Stimulated activated CD4-positive, alpha-beta T cell treated with anti-CD3 and anti-CD28 coated beads, TNF-alpha, amount 100 ng/mL, for 24 hours (primary cell): ENCODE data around the gene ABHD17C.

Source experiments
- DNase-seq, 3 experiments: peaks; one replicate each; pipeline ENCODE4 v3.0.0-alpha.2; 2020; ENCODE audit warnings: low read depth in 3 of 3

The ABHD17C gene

DNA sequence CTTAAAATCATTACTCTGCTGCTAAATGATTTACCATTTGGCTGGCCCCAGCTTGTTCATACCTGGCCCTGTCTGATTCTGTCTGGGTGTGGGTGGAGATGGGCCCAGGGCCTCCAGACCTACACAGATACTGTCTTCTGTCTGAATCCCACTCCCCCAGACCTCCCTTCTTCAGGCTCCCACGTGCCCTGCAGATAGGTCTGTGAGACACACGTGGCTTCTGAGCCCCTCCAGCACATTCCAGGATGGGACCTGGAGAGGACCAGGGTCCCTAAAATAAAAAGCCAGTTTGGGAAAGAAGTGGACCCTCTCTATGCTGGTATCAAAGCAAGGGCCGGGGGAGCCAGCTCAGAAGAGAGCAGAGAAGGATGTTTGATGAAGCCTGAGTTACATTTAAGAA is 69.4 kb downstream of the ABHD17C start:
- DNase-seq = no peak

DNA sequence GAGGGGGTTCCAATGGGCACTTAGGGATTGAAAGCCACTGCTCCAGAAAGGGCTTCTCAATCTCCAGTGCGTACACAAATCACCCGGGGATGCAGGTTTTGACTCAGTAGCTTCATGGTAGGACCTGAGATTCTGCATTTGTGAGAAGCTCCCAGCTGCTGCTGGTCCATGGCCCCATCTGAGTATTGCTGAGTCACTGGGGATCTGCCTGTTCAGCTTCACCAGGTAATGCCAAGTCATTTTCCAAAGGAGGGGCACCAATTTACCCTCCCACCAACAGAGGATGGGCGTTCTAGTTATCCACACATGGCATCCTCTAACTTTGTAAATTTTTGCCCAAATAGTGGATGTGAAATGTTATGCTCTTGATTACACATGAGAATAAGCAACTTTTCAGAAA is 71.2 kb downstream of the ABHD17C start:
- no peak for DNase-seq

DNA sequence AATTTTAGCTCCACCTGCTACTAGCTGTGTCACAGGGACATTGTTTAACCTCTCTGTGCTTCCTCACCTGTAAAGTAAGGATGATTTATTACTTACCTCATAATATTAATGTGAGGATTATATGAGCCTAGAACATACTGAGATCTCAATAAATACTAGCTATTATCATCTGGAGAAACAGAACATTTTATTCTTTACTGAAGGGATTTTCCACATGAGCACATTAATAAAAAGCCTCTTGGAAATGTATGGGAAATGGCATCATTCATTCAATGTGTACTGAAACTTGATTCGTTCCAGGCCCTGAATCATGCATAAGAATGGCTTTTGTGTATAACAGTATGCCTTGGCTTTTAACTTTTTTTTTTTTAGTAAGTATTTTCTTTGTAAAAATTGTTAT is 73.0 kb downstream of the ABHD17C start:
- no peak for DNase-seq

DNA sequence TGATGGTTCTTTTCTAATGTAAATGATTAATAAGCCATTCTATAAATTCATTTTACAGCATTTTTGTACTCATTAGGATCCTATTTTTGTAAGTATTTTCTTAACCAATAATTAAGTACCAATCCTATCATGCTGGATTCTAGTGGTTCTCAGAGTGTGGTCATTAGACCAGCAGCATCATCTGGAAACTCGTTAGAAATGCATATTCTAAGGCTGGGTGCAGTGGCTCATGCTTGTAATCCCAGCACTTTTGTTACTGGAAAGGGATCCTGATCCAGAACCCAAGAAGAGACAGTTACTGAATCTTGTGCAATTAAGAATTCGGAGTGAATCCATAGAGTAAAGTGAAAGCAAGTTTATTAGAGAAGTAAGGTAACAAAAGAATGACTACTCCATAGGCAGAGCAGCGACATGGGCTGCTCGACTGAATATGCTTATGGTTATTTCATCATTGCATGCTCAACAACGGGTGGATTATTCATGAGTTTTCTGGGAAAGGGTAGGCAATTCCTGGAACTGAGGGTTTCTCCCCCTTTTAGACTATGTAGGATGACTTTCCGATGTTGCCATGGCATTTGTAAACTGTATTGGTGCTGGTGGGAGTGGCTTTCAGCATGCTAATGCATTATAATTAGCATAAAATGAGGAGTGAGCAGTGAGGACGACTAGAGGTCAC is 74.2 kb downstream of the ABHD17C start:
- no peak for DNase-seq

DNA sequence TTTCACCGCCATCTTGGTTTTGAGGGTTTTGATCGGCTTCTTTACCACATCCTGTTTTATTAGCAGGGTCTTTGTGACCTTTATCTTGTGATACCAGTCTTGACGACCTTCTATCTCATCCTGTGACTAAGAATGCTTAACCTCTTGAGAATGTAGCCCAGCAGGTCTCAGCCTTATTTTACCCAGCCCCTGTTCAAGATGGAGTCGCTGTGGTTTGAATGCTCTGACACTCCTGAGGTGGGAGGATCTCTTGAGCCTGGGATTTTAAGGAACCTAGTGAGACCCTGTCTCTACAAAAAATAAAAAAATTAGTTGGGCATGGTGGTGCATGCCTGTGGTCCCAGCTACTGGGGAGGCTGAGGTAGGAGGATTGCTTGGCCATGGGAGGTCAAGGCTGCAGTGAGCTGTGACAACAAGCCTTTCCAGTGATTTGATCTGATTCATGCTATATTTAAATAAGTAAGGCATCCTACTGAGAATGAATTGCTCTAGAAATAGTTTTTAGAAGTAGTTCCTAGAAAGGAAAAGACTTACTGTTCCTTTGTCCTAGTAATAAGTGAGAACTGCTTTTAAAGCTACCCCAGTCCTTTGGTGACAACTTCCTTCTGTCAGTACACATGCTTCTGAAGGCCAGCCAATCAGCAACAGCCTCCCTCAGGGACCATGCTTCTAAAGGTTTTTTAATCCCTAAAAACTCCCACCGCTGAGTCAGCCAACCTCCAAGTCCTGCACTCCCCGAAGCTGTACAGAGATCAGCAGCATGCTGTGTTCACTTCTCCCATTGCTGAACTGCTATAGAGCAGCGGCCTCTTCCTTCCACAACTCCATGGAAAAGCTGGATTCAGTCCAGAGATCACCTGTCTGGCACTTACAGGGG is 75.0 kb downstream of the ABHD17C start:
- DNase-seq = no peak

DNA sequence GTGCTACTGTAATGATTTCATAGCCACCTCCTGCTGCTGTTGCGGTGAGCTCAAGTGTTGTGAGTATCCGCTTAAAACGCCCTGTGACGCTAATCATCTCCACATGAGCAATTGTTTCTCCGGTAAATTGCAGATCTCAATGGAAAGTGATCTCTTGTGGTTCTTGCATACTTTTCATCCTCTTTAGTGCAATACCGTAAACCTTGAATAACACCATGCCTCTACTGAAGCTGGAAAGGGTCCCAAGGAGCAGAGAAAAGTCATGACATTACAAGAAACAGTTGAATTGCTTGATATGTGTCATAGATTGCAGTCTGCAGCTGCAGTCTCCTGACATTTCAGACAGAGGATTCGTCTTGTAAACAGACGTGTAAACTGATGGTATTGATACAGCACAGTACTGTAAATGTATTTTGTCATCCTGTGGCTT is 78.0 kb downstream of the ABHD17C start:
- DNase-seq = no peak

DNA sequence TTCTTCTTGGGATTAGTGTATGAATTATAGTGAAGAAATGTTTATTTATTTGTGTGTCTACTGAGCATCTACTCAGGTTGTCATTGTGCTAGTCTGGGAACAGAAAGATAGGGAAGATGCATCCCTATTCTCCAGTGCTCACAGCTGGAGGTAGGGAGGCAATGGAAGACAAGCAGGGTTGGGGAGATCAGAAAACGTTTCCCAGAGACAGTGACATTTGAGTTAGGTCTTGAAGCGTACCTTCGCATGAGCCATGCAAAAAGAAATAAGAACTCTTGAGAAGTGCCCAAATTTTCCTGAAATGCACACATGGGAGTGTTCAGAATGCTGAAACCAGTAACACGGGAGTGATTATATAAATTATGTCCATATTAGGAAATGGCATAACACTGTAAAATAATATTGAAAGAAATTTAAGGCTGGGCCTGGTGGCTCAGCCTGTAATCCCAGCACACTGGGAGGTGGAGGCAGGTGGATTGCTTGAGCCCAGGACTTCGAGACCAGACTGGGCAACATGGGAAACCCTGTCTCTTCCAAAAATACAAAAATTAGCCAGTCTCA is 78.8 kb downstream of the ABHD17C start:
- no peak for DNase-seq

DNA sequence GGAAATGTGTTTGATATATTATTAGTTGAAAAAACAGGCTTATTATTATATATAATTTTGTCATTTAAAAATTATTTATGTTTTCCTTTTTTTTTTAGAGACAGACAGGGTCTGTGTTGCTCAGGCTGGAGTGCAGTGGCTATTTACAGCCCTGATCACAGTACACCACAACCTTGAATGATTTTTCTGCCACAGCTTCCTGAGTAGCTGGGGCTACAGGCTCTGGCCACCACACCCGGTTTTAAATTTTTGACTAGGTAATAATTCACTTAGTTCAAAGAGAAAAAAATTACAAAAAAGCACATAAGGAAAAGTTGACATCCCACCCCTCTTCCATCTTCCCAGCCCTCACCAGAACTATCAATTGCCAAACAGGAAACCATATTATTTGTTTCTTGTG is 79.4 kb downstream of the ABHD17C start:
- DNase-seq = no peak

DNA sequence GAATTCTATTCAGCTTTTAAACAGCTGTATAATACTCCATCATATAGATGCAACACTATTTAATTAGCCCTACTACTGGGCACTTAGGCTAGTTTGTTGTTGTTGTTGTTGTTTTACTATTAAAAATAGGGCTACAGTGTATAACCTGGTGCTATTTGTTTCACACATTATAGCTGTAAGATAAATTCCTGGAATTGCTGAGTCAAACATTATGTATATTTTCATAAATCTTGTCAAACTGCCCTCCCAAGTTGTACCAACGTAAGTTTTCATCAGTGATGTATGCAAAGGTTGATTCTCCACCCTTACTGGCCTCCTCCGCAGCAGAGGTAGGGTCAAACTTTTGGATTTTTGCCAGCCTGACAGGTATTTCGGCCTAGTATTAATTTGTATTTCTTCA is 80.2 kb downstream of the ABHD17C start:
- no peak for DNase-seq

DNA sequence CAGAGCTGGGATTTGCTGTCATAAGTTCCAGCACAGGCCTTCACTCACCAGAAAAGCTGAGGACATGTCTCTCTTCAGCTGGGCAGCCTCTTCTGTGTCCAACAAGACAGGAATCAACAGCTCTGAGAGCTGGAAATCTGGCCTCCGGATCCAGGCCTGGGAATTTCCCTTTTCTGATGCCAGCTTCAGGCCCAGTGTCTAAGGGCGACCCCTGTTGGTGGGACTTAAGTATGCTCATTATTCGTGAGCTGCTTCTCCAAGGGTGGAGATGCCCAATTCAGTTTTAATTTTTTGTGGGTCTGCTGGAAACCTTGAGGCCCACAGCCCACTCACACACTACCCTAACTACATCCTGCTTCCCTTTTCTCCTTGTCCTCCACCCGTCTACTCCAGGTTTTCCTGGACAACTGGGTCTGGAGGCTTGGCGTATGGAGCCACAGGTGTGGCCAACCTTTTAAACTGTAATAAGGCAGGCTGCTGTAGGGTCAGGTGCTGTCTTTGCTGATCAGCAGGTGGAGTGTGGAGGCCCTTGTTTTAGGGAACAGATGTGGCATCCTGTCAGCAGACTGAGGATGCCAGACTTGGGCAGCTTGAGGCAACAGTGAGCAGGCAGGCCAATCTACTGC is 81.4 kb downstream of the ABHD17C start:
- peak; percentile 40 to 58 (median 42) for DNase-seq

DNA sequence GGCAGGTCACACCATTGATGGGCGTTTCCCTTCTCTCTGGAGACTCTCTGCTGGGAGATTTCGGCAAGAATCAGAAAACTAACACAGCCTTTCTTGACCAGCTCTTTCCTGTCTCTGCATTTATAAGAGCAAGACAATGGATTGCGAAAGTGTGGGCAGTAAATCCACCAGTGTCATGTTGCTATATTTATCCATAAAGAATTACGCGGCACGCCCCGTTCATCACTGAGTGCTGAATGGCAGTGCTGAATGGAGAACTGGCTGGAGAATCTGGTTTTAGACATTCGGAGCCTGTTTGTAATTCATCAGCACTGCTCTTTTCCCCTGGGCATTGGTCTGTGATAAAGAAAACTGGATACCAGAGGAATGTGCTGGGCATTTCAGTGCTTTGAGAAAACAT is 82.0 kb downstream of the ABHD17C start:
- DNase-seq = no peak

DNA sequence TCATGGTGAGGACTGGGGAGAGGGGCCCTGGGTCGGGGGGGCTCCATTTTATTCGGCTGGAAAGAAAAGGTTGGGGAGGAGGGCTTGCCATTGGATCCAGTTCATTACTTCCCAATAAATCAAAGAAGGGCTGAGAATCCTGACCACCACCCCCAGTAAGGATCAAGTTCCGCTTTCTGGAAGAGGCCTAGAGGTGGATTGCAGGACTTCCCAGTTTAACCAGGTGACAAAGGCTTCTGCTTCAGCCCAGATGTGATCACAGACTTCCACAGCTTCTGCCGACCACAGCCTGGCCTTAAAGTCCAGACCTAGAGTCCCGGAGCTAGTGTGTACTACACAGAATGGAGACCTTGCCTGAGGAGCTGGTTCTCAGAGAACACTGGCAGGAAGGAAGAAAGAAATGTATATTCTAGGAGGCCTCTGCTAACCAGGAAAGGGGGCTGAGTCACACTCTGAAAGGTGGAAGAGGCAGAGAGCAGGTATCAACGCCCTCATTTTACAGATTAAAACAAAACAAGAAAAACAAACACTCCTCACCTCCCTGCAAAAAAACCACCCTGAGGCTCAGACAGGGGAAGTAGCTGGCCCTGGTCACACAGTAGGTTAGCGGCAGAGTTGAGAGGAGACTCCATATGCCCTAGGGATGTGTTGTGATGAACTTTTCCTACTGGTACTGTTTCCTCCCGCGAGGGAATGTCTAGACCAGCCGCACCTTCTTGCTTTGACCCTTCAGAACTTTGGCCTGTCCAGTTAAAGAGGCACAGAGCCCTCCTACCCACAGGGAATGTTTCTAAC is 82.9 kb downstream of the ABHD17C start:
- DNase-seq = no peak

DNA sequence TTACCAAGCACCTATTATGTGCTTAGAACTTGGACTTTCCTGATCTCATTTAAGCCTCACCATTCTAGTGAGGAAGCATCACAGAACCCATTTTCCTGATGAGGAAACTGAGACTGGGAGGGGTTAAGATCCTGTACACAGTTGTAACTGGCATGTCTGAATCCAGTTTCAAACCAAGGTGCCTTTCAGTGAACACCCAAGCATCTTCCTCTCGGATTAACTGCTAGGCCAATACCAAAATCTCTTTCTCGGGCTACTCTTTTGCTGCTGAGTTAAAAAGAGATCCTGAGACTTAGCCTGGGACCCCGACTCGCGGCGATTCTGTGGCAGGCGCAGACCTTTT is 83.5 kb downstream of the ABHD17C start:
- DNase-seq = no peak

DNA sequence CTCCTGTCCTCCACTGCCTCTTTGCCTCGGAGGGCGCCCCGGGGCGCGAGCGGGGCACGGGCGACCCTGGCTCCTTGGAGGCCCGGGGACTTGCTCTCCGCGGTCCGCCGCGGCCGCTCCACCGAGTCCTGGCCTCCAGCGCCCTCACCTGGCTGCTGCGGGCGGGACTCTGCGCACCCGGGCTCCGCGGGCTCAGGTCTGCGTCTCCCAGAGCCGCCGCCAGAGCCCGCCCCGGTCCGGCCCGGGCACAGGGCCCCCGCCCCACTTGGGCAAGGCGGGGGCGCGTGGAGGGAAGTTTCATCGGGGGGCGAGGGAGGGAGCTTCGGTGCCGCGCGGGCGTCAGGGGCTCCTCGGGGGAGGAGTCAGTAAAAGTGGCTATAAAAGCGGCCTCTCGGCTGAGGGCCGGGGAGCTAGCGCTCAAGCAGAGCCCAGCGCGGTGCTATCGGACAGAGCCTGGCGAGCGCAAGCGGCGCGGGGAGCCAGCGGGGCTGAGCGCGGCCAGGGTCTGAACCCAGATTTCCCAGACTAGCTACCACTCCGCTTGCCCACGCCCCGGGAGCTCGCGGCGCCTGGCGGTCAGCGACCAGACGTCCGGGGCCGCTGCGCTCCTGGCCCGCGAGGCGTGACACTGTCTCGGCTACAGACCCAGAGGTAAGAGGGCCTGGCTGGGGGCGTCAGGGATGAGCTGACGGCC is 84.0 kb downstream of the ABHD17C start, which contains the start of gene CEMIP:
CEMIP (plus strand) TSS at position 407 of the 694 bp plus-strand sequence. CDS start 94,510 bp downstream, outside the sequence.
- peak in 2 of 3 experiments; percentile 18 to 63 for DNase-seq

DNA sequence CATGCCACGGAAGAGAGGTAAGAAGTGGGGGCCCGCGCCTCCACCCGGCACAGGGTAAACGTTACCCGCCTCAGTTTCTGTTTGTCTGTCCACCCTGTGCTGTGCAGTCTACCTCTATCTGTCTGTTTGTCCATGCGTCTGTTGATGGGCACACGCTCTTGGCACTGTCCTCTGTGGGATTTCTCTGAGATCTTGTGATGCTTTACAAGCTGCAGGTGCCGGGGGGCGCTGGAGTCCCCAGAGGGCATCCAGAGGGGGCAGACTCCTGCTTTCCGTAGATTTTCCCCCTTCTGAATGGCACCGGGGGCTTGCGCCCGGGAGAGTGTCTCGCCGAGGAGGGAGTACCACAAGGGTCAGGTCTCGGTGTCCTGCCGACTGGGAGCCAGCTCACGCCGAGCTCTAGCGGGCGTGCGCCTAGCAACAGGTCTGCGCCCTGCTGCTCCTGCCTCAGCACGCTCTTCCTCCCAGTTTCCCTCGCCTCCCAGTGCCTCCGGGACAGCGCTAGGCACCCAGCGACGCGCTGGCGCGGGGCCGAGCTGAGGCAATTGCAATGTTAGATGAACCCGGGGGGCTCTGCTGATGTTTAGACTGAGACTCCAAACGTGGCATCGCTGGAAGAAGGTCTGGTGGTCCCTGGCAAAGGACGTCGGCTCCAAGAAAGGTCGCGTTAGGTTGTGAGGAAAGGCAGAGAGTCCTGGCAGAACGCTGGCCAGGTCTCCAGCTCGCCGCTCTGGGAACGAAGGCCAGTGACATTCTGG is 84.7 kb downstream of the ABHD17C start:
- DNase-seq = no peak

DNA sequence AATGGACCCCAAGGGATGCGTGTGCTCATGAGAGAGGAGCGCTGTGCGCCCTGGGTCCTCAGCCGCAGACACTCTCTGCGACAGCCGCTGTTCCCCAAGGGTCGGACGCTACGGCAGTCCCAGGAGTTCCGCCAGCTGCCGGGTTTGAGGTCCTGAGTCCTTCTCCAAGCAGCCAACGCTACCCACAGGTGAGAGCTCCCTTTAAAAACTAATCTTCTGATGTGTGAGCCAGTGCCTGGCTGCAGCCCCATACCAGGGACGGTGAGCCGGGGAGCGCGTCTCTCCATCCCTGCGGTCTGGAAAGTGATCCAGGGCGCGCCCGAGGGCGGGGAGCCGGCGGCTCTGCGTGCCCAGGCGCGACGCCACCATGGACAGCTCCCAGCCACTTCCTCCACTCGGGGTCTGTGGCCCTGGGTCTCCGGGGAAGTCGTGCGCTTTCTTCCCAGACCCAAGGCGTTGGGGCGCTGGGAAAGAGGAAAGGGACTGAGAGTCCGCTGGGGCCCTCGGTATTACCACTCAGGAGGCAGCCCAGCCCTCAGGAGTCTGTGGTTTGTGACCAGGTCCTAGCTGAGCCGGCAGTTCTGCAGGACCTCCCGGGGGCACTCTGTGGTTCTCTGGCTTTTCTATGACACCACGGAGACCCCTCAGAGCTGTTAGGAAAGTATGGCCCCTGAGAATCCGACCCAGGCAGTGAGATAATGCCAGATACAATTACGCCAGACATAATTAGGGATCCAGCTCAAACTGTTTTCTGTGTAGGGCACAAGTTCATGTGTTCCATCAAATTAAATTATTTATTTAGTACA is 85.5 kb downstream of the ABHD17C start:
- DNase-seq = peak in 2 of 3 experiments; percentile 1 to 19

DNA sequence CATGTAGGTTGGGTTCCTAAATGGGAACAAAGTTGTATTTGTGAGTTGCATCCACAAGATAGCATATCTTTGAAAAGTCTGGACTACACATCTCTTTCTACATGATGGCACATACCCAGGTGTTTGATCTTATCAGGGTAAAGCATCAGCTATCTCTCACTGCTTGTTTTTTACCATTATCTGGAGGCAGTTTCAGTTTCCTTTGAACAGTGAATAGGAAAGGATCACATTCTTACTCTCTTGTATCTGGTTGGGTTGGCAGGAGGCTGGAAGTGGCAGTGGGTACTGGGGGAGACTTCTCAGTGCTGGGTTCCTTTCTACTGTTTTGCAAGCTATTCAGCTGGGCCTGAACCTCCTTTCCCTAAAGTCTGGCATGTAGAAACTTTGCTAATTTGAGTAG is 88.2 kb downstream of the ABHD17C start:
- no peak for DNase-seq

DNA sequence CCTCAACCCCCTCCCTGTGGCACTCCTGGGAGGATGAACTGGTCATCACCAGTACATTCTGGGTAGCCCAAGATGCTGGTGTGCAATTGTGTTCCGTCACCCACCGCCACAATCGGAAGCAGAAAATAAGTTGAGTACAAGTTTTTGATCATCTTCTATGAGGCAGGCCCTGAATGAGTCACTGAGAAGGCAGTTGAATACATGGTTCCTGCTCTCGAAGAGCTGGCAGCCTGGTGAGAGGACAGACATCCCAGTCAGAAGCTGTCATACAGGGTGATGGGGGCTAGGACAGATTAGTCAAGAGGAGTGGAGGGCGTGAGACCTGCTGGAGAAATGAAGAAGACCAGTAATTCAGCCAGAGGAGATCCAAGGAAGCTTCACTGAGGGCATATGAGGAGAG is 90.2 kb downstream of the ABHD17C start:
- DNase-seq = no peak

DNA sequence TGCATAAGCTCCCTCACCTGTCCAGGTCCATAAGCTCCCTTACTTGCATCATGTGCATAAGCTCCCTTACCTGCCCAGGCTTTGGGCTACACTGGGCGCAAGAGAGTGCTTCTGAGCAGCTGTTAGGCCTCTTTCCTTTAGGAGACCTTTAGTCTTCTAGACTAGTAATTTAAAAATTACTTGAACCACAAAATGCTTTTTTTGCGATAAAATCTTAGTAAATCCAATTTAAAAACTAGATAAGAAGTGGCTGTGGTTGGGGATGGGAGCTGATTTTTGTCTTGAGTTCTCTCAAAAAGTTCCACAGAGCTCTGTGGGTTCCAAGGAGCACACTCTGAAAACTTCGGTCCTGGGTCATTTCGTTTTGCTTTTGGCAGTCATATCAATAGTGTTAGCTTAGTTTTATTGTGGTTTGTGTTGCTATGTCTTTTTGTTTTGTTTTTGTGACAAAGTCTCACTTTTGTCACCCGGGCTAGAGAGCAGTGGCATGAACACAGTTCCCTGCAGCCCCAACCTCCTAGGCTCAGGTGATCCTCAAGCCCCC is 90.8 kb downstream of the ABHD17C start:
- no peak for DNase-seq
